SK-N-MC (cell line): Measurements from ENCODE around the gene CMIP.

Experiments used
- EZH2 ChIP-seq: fragments of 200-600 bp; sonication (generic); IDR thresholded peaks from one replicate; pipeline ENCODE4 v1.6.1; 2017; ENCODE audit warnings: antibody characterized with exemption
- POLR2AphosphoS5 ChIP-seq: IDR thresholded peaks from 2 replicates; pipeline ENCODE4 v1.6.1; 2012; ENCODE audit warnings: mild to moderate bottlenecking, low read depth, low read length, borderline replicate concordance

DNA sequence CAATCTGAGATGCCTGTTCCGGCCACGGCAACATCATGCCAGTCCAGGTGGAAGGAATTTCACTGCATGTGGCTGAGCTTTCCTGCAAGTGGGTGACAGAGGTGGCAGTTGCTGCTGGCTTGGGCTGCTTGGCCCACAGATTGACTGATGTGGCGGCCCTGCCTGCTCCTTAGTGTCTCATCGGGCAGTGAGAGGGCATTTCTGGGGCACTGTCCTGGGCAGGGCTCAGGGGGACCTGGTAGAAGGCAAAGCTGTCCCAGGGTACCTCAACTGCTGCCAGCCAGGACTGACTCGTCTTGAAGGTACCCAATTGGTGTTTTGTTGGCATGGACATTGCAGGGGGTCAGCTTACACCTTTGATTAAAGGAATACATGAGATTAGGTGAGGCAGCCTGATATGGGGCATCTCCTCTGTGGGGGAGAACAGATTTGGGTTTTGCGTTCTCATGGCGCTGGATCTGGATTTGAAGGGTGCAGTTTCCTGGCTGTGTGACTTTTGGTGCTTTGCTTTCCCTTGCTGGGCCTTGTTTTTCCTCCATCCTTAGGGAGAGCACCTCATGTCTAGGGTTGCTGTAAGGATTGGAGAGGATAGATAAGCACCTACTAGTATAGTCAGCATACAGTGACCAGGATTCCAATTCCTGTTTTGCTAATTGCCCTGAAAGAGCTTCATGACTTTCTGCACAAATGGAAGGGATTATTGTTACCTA, 5.4 kb downstream of the CMIP start:
- no peak for TF ChIP-seq POLR2AphosphoS5
- no peak for TF ChIP-seq EZH2
